Coronary artery (tissue), 2 donors: Measurements from ENCODE around the gene SESN1.
A peak's percentile ranks its signal among the peaks of the same experiment; 100 is the strongest.

Source experiments
- DNase-seq: peaks from one replicate; pipeline ENCODE4 v3.0.0-alpha.2; 2017; ENCODE audit warnings: low spot score
- H3K27ac ChIP-seq, 2 donors: fragments of 200-600 bp; sonication (generic); one replicate each; pipeline ENCODE4 v1.5.1; 2016 to 2019
- H3K4me3 ChIP-seq: fragments of 200-600 bp; sonication (generic); 2 replicates; pipeline ENCODE4 v1.5.1; 2016; ENCODE audit warnings: mild to moderate bottlenecking, moderate library complexity
- CTCF ChIP-seq: fragments of 200-600 bp; sonication (generic); IDR thresholded peaks from one replicate; pipeline ENCODE4 v1.5.1; 2019; ENCODE audit warnings: antibody characterized with exemption

SESN1 gene

GRCh38 chr6:109104512-109104911, 9.9 kb upstream of the SESN1 start:
- DNase-seq, result no peak
- H3K4me3 ChIP-seq, result no peak overlapping the region
- no peak overlapping the region for H3K27ac ChIP-seq
- no peak for TF ChIP-seq CTCF

GRCh38 chr6:109103942-109104341, 9.3 kb upstream of the SESN1 start:
- DNase-seq, result no peak
- Histone ChIP-seq H3K4me3 (no peak overlapping the region), H3K27ac (no peak overlapping the region)
- TF ChIP-seq CTCF, result no peak

- no peak for DNase-seq
- Histone ChIP-seq H3K27ac (no peak overlapping the region), H3K4me3 (no peak overlapping the region)
- TF ChIP-seq CTCF, result no peak
These were observed 8.1 kb upstream of the SESN1 start for GRCh38 chr6:109102762-109103161.

- no peak overlapping the region for H3K27ac ChIP-seq
These were observed 3.0 kb upstream of the SESN1 start for GRCh38 chr6:109097661-109098060.

GRCh38 chr6:109096208-109096607, 1.6 kb upstream of the SESN1 start:
- Histone ChIP-seq H3K27ac (peak overlapping the region in 1 of 2 donors; percentile 100), H3K4me3 (peak overlapping the region; percentile 91)

More at GRCh38 chr6:109097661-109098060, 3.0 kb upstream of the SESN1 start:
- no peak for DNase-seq
- no peak for TF ChIP-seq CTCF
- H3K4me3 ChIP-seq, result no peak overlapping the region

GRCh38 chr6:109095835-109096084, 1.1 kb upstream of the SESN1 start:
- no peak for DNase-seq
- Histone ChIP-seq H3K27ac (peak overlapping the region; percentile 88 to 100), H3K4me3 (peak overlapping the region; percentile 91)
- no peak for TF ChIP-seq CTCF

More at GRCh38 chr6:109096208-109096607, 1.6 kb upstream of the SESN1 start:
- TF ChIP-seq CTCF, result no peak
- no peak for DNase-seq

- peak; percentile 96 for DNase-seq
- TF ChIP-seq CTCF, result no peak
- Histone ChIP-seq H3K4me3 (peak within 1 kb of the TSS; percentile 91), H3K27ac (peak within 1 kb of the TSS; percentile 88 to 100)
These were observed 589 bp upstream of the SESN1 start, which contains the start of gene CEP57L1 for GRCh38 chr6:109095036-109095834. TSS of gene CEP57L1 (plus strand) at chr6:109095507. CDS start at chr6:109145222, 49,715 bp downstream.
